HepG2 (cell line): ENCODE results near the gene NPPB. TPM values are rescaled to one million over a fixed set of nuclear protein-coding genes. Genes with fewer than 3 reads are reported as not detected.
A peak's percentile ranks its signal among the peaks of the same experiment; 100 is the strongest.

ENCODE experiments used
- CAMTA2 ChIP-seq: sonication (generic); formaldehyde crosslinking; IDR thresholded peaks from 2 replicates; pipeline ENCODE4 v1.4.0; 2020; ENCODE audit warnings: mild to moderate bottlenecking, missing genetic modification reagents, borderline replicate concordance
- HMG20A ChIP-seq: IDR thresholded peaks from 2 replicates; pipeline ENCODE4 v1.6.1; 2016; ENCODE audit warnings: borderline replicate concordance
- MIXL1 ChIP-seq: IDR thresholded peaks from 2 replicates; pipeline ENCODE4 v1.6.1; 2016
- NFRKB ChIP-seq: fragments of 450-650 bp; IDR thresholded peaks from 2 replicates; pipeline ENCODE4 v1.6.1; 2017
- ONECUT2 ChIP-seq: sonication (generic); formaldehyde crosslinking; IDR thresholded peaks from 2 replicates; pipeline ENCODE4 v1.4.0; 2020; ENCODE audit warnings: missing genetic modification reagents
- PRMT3 ChIP-seq: sonication (generic); formaldehyde crosslinking; IDR thresholded peaks from 2 replicates; pipeline ENCODE4 v1.8.1; 2022; ENCODE audit warnings: low read depth, mild to moderate bottlenecking, moderate library complexity, missing genetic modification reagents, borderline replicate concordance
- RBAK ChIP-seq: sonication (generic); formaldehyde crosslinking; IDR thresholded peaks from 2 replicates; pipeline ENCODE4 v1.5.1; 2020; ENCODE audit warnings: mild to moderate bottlenecking, missing genetic modification reagents
- RELA ChIP-seq: sonication (generic); formaldehyde crosslinking; IDR thresholded peaks from 2 replicates; pipeline ENCODE4 v1.4.0; 2020; ENCODE audit warnings: missing genetic modification reagents
- RFX5 ChIP-seq: IDR thresholded peaks from 2 replicates; pipeline ENCODE4 v1.6.1; 2011; ENCODE audit warnings: low read depth, low read length, improper control_type of control experiment
- STAG1 ChIP-seq: sonication (generic); formaldehyde crosslinking; IDR thresholded peaks from 2 replicates; pipeline ENCODE4 v1.4.0; 2020; ENCODE audit warnings: missing genetic modification reagents
- TEAD3 ChIP-seq: optimal IDR thresholded peaks from 2 replicates; pipeline ENCODE3; 2016; ENCODE audit warnings: borderline replicate concordance
- ZBTB44 ChIP-seq: sonication (generic); formaldehyde crosslinking; IDR thresholded peaks from 2 replicates; pipeline ENCODE4 v1.4.0; 2020; ENCODE audit warnings: missing genetic modification reagents
- ZC3H4 ChIP-seq: sonication (generic); formaldehyde crosslinking; IDR thresholded peaks from 2 replicates; pipeline ENCODE4 v1.4.0; 2020; ENCODE audit warnings: missing genetic modification reagents, borderline replicate concordance
- ZNF451 ChIP-seq: sonication (generic); formaldehyde crosslinking; IDR thresholded peaks from 2 replicates; pipeline ENCODE4 v1.5.0; 2020; ENCODE audit warnings: mild to moderate bottlenecking, missing genetic modification reagents
- ZNF780A ChIP-seq: sonication (generic); formaldehyde crosslinking; IDR thresholded peaks from 2 replicates; pipeline ENCODE4 v1.8.0; 2022; ENCODE audit warnings: mild to moderate bottlenecking, missing genetic modification reagents, moderate library complexity
- polyA plus RNA-seq, 8 experiments: library from polyadenylated mRNA; depleted of rRNA in 3 of 8; stranded (reverse) in 7 of 8; unstranded in 1 of 8; fragments of >200 nt; fragmentation: Illumina TruSeq in 4 of 8; extraction: Trizol in 4 of 8; gene quantifications; 2 replicates each; pipeline versions ENCODE4 v1.2.1 to v1.2.3, GENCODE V29; 2011 to 2016; ENCODE audit warnings: low read depth in 4 of 8, missing spikeins in 1 of 8, mixed read lengths in 1 of 8; ENCODE audit not compliant: insufficient read depth in 1 of 8
- total RNA-seq, 5 experiments: library from RNA; depleted of rRNA; stranded (reverse); fragments of >200 nt; fragmentation: Illumina TruSeq; extraction: Trizol; gene quantifications; 2 replicates each; pipeline ENCODE4 v1.2.3, GENCODE V29; 2016; ENCODE audit warnings: low read depth in 1 of 5
- TF ChIP-seq, protein P1 (sequence below): sonication (generic); formaldehyde crosslinking; IDR thresholded peaks from 2 replicates; pipeline ENCODE4 v1.4.0; 2020; ENCODE audit warnings: missing genetic modification reagents
- TF ChIP-seq, protein P2 (sequence below): sonication (generic); formaldehyde crosslinking; IDR thresholded peaks from 2 replicates; pipeline ENCODE4 v1.4.0; 2020; ENCODE audit warnings: mild to moderate bottlenecking, missing genetic modification reagents
- TF ChIP-seq, protein P3 (sequence below): sonication (generic); formaldehyde crosslinking; IDR thresholded peaks from 2 replicates; pipeline ENCODE4 v1.4.0; 2020; ENCODE audit warnings: missing genetic modification reagents

NPPB gene
- total and polyA plus RNA-seq, 2 of the 13 experiments (the other 11 are each of a cell fraction or from before 2014, with no cell fraction given): 1.9 TPM; not detected in 1

DNA sequence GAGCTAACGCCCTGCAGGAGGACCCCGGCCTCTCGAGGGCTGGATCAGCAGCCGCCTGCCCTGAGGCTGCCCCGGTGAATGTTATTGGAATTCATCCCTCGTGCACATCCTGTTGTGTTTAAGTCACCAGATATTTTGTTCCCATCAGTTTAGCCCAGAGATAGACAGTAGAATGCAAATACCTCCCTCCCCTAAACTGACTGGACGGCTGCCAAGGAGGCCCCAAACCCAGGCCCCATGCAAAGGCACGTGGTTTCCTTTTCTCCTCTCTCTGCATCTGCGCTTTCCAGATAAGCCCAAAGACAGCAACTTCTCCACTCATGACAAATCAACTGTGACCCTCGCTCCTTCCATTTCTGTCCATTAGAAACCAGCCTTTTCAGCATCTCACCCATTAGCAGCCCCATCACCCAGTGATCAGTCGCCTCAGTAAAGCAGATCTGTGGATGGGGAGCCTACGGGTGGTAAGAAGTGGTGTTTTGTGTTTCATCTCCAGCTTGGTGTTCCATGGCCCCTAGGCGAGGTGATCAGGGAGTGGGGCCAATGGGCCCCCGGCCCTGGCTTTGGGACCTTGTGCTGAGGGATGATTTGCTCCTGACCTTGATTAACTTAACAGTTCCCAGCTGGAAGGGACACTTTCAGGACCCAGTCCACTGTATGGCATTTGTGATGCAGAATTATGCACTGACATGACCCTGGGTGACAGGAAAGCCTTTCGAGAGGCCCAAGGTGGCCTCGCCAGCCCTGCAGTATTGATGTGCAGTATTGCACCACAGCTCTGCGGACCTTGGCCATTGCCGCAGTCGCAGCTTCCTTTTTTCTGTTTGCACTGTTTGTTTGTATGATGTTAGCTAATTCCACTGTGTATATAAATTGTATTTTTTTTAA, 16.3 kb downstream of the NPPB start (continued):
- TF ChIP-seq RELA (CRISPR knock-in tag) (no peak), ZNF780A (CRISPR knock-in tag) (peak; percentile 76; the same call in 1 of the 2 replicates), ONECUT2 (CRISPR knock-in tag) (peak; percentile 93), STAG1 (CRISPR knock-in tag) (no peak), MIXL1 (CRISPR knock-in tag) (peak; percentile 41; the same call in 1 of the 2 replicates), ZBTB44 (CRISPR knock-in tag) (0 out of 2 replicates have a peak, but pooled peaks have one; percentile 32), PRMT3 (CRISPR knock-in tag) (no peak), ZC3H4 (CRISPR knock-in tag) (no peak), TEAD3 (CRISPR knock-in tag) (peak; percentile 89), ZNF451 (no peak), CAMTA2 (CRISPR knock-in tag) (no peak), RBAK (no peak), NFRKB (no peak), RFX5 (no peak), HMG20A (CRISPR knock-in tag) (peak; percentile 87)
- TF ChIP-seq, protein P1, sequence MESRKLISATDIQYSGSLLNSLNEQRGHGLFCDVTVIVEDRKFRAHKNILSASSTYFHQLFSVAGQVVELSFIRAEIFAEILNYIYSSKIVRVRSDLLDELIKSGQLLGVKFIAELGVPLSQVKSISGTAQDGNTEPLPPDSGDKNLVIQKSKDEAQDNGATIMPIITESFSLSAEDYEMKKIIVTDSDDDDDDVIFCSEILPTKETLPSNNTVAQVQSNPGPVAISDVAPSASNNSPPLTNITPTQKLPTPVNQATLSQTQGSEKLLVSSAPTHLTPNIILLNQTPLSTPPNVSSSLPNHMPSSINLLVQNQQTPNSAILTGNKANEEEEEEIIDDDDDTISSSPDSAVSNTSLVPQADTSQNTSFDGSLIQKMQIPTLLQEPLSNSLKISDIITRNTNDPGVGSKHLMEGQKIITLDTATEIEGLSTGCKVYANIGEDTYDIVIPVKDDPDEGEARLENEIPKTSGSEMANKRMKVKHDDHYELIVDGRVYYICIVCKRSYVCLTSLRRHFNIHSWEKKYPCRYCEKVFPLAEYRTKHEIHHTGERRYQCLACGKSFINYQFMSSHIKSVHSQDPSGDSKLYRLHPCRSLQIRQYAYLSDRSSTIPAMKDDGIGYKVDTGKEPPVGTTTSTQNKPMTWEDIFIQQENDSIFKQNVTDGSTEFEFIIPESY: no peak; the same call in 1 of the 2 replicates
- TF ChIP-seq, protein P2, sequence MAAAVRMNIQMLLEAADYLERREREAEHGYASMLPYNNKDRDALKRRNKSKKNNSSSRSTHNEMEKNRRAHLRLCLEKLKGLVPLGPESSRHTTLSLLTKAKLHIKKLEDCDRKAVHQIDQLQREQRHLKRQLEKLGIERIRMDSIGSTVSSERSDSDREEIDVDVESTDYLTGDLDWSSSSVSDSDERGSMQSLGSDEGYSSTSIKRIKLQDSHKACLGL: peak; percentile 60; the same call in 1 of the 2 replicates
- TF ChIP-seq, protein P3, sequence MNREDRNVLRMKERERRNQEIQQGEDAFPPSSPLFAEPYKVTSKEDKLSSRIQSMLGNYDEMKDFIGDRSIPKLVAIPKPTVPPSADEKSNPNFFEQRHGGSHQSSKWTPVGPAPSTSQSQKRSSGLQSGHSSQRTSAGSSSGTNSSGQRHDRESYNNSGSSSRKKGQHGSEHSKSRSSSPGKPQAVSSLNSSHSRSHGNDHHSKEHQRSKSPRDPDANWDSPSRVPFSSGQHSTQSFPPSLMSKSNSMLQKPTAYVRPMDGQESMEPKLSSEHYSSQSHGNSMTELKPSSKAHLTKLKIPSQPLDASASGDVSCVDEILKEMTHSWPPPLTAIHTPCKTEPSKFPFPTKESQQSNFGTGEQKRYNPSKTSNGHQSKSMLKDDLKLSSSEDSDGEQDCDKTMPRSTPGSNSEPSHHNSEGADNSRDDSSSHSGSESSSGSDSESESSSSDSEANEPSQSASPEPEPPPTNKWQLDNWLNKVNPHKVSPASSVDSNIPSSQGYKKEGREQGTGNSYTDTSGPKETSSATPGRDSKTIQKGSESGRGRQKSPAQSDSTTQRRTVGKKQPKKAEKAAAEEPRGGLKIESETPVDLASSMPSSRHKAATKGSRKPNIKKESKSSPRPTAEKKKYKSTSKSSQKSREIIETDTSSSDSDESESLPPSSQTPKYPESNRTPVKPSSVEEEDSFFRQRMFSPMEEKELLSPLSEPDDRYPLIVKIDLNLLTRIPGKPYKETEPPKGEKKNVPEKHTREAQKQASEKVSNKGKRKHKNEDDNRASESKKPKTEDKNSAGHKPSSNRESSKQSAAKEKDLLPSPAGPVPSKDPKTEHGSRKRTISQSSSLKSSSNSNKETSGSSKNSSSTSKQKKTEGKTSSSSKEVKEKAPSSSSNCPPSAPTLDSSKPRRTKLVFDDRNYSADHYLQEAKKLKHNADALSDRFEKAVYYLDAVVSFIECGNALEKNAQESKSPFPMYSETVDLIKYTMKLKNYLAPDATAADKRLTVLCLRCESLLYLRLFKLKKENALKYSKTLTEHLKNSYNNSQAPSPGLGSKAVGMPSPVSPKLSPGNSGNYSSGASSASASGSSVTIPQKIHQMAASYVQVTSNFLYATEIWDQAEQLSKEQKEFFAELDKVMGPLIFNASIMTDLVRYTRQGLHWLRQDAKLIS: no peak
